Naive thymus-derived CD8-positive, alpha-beta T cell (primary cell): ENCODE results near the gene LRPAP1. TPM values are rescaled to one million over a fixed set of nuclear protein-coding genes. Genes with fewer than 3 reads are reported as not detected.
"Not testable (repeated sequence)": the region's sequence is repeated elsewhere in the genome, so short reads cannot be mapped to it uniquely, and the experiment has no call there.

Experiments used
- ATAC-seq, 2 donors: fragments of 150-1000 bp; cut with Tn5 transposase in 1 of 2; sonication (Bioruptor Pico), chemical (Tn5 transposase) in 1 of 2; 1 replicate in 1 of 2; 2 replicates in 1 of 2; pipeline ENCODE4 v1.10.0; 2021; ENCODE audit warnings: mild to moderate bottlenecking in 2 of 2, moderate library complexity in 2 of 2
- POLR2A ChIA-PET: fragments of 350-600 bp; sonication (Branson Sonifier 250); formaldehyde crosslinking; loops from one replicate; lab custom pipeline; 2021; ENCODE audit warnings: antibody characterized with exemption; lab: Charles Lee
- DNase-seq, 10 donors: peaks; one replicate each; pipeline versions ENCODE4 v3.0.0 to v3.0.0-alpha.2; 2020 to 2022
- H3K27ac Mint-ChIP-seq, 10 donors: one replicate each; pipeline ENCODE4 v1.8.0; 2020 to 2022; ENCODE audit warnings: mild to moderate bottlenecking in 10 of 10, mixed read lengths in 10 of 10, moderate library complexity in 4 of 10, inconsistent platforms in 1 of 10
- H3K27me3 Mint-ChIP-seq, 5 donors: one replicate each; pipeline ENCODE4 v1.8.0; 2021 to 2022; ENCODE audit warnings: mixed read lengths in 5 of 5
- H3K36me3 Mint-ChIP-seq, 3 donors: one replicate each; pipeline ENCODE4 v1.8.0; 2020 to 2022; ENCODE audit warnings: mixed read lengths in 3 of 3, mild to moderate bottlenecking in 2 of 3, inconsistent platforms in 1 of 3
- H3K4me1 Mint-ChIP-seq, 4 donors: one replicate each; pipeline ENCODE4 v1.8.0; 2021 to 2022; ENCODE audit warnings: mixed read lengths in 4 of 4
- H3K4me3 Mint-ChIP-seq, 10 donors: one replicate each; pipeline ENCODE4 v1.8.0; 2020 to 2022; ENCODE audit warnings: mild to moderate bottlenecking in 10 of 10, mixed read lengths in 10 of 10, moderate library complexity in 6 of 10, inconsistent platforms in 1 of 10
- H3K9me3 Mint-ChIP-seq, 9 donors: one replicate each; pipeline ENCODE4 v1.8.0; 2020 to 2022; ENCODE audit warnings: mixed read lengths in 9 of 9, mild to moderate bottlenecking in 3 of 9, inconsistent platforms in 1 of 9, moderate library complexity in 1 of 9
- polyA plus RNA-seq, 3 donors: library from polyadenylated mRNA; unstranded; fragments of 300-500 nt; fragmentation: Illumina TruSeq; gene quantifications; one replicate each; pipeline ENCODE4 v1.2.3, GENCODE V29; 2021
- total RNA-seq, 8 experiments: library from RNA in 2 of 8; stranded (reverse) in 2 of 8; gene quantifications; one replicate each; pipeline ENCODE4 v1.2.3 and lab custom pipeline; 2021 to 2026

The LRPAP1 gene
- total and polyA plus RNA-seq, 5 experiments from 2014 or later: 82.0 to 126 (median 113) TPM

- H3K27ac Mint-ChIP-seq: no peak overlapping the region
- ATAC-seq (no peak), DNase-seq (no peak)
- H3K4me3 Mint-ChIP-seq: no peak overlapping the region
- POLR2A ChIA-PET: no interaction called here
- H3K36me3 Mint-ChIP-seq: no peaks in the 10 kb centered on the region
- H3K4me1 Mint-ChIP-seq: no peaks in the 10 kb centered on the region
- H3K27me3 Mint-ChIP-seq: peaks cover 0 to 14% (median 5%) of the 10 kb centered on the region in 5 donors
- H3K9me3 Mint-ChIP-seq: no peaks in the 10 kb centered on the region
Observed at GRCh38 chr4:3572363-3572762, 40.1 kb upstream of the LRPAP1 start.

DNA sequence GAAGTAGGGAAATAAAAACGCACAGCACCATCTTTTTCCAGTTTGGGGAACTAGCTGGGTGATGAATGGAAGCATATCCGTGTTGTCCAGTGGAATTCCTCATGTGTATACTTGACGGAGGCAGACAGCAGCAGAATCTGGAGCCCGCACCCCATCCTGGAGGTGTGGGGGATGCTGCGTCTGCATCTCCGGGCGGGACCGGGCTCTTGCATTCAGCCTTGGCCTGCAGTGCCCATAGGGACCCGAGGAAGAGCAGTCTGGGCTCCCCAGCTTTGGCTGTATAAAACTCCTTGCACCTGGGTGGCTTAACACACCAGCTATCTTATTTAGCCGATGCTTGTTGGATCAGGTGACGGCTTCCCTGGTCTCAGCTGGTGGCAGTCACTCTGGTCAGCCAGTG is 39.7 kb upstream of the LRPAP1 start:
- peaks cover 0 to 14% (median 5%) of the 10 kb centered on the region in 5 donors for H3K27me3 Mint-ChIP-seq
- no peaks in the 10 kb centered on the region for H3K36me3 Mint-ChIP-seq
- POLR2A ChIA-PET: no interaction called here
- H3K4me3 Mint-ChIP-seq: no peak overlapping the region
- no peak overlapping the region for H3K27ac Mint-ChIP-seq
- H3K9me3 Mint-ChIP-seq: no peaks in the 10 kb centered on the region
- DNase-seq (no peak), ATAC-seq (no peak)
- no peaks in the 10 kb centered on the region for H3K4me1 Mint-ChIP-seq

DNA sequence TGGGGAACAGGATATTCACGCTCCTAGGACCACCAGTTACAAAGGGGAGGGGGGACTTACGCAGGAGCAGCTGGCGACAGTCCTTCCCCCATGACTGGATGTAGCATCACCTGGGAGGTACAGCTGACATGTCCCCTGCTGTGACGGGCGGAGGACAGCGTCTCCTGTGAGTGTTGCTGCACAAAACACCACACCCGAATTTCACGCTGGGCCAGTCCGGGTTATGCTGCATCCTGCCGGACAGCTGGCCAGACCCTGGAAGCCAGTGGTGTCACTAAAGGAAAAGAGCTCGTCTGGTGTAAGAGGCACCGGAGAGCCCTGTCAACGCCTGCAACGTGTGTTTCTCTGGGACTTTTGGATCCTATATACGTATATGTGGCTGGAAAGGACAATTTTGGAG is 38.7 kb upstream of the LRPAP1 start:
- peaks cover 0 to 14% (median 5%) of the 10 kb centered on the region in 5 donors for H3K27me3 Mint-ChIP-seq
- H3K4me3 Mint-ChIP-seq, ATAC-seq: not testable (repeated sequence)

GRCh38 chr4:3569611-3570010 is 37.4 kb upstream of the LRPAP1 start:
- peaks cover 0 to 14% (median under 1%) of the 10 kb centered on the region in 5 donors for H3K27me3 Mint-ChIP-seq
- H3K9me3 Mint-ChIP-seq, H3K4me1 Mint-ChIP-seq, DNase-seq, H3K36me3 Mint-ChIP-seq, H3K4me3 Mint-ChIP-seq, ATAC-seq, POLR2A ChIA-PET, H3K27ac Mint-ChIP-seq: not testable (repeated sequence)

More for the DNA sequence above, 38.7 kb upstream of the LRPAP1 start:
- H3K27ac Mint-ChIP-seq, H3K9me3 Mint-ChIP-seq, H3K4me1 Mint-ChIP-seq, H3K36me3 Mint-ChIP-seq, POLR2A ChIA-PET, DNase-seq: not testable (repeated sequence)

DNA sequence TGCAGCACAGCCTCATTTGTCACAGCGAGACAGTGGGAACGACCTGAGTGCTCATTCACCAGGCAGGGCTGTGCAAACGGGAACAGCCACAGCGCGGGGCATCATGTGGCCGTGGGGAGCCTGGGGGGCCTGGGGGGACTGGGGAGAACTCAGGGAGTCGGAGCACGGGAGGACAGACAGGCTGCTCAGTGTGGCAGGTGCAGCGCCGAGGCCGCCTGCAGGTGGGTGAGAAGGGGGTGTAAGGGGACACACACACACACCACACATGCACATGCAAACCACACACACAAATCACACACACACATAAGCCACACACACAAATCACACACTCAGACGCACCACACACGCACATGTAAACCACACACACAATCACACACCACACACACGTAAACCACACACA is 34.5 kb upstream of the LRPAP1 start:
- H3K9me3 Mint-ChIP-seq, H3K4me1 Mint-ChIP-seq, POLR2A ChIA-PET, H3K27me3 Mint-ChIP-seq, ATAC-seq, H3K27ac Mint-ChIP-seq, H3K36me3 Mint-ChIP-seq, DNase-seq, H3K4me3 Mint-ChIP-seq: not testable (repeated sequence)

- H3K36me3 Mint-ChIP-seq, H3K4me1 Mint-ChIP-seq, H3K4me3 Mint-ChIP-seq, H3K9me3 Mint-ChIP-seq, ATAC-seq, POLR2A ChIA-PET, DNase-seq, H3K27ac Mint-ChIP-seq: not testable (repeated sequence)
- H3K27me3 Mint-ChIP-seq: peaks cover 0 to 11% (median 0%) of the 10 kb centered on the region in 5 donors
Observed at GRCh38 chr4:3566301-3566700, 34.1 kb upstream of the LRPAP1 start.

GRCh38 chr4:3564948-3565347 is 32.7 kb upstream of the LRPAP1 start:
- POLR2A ChIA-PET, H3K36me3 Mint-ChIP-seq, H3K9me3 Mint-ChIP-seq, DNase-seq, H3K27ac Mint-ChIP-seq, H3K4me3 Mint-ChIP-seq, H3K4me1 Mint-ChIP-seq, ATAC-seq: not testable (repeated sequence)
- peaks cover 0 to 10% (median 0%) of the 10 kb centered on the region in 5 donors for H3K27me3 Mint-ChIP-seq

GRCh38 chr4:3563403-3563802 is 31.2 kb upstream of the LRPAP1 start:
- H3K9me3 Mint-ChIP-seq: no peaks in the 10 kb centered on the region
- peaks cover 0 to 19% (median 8%) of the 10 kb centered on the region in 5 donors for H3K27me3 Mint-ChIP-seq
- H3K4me3 Mint-ChIP-seq: no peak overlapping the region

GRCh38 chr4:3562127-3562526 is 29.9 kb upstream of the LRPAP1 start:
- H3K27ac Mint-ChIP-seq, POLR2A ChIA-PET, H3K4me1 Mint-ChIP-seq, H3K4me3 Mint-ChIP-seq, DNase-seq, ATAC-seq, H3K9me3 Mint-ChIP-seq, H3K36me3 Mint-ChIP-seq: not testable (repeated sequence)
- peaks cover 0 to 19% (median 8%) of the 10 kb centered on the region in 5 donors for H3K27me3 Mint-ChIP-seq

More at GRCh38 chr4:3563403-3563802, 31.2 kb upstream of the LRPAP1 start:
- H3K27ac Mint-ChIP-seq: no peak overlapping the region
- POLR2A ChIA-PET: no interaction called here
- H3K36me3 Mint-ChIP-seq: no peaks in the 10 kb centered on the region
- H3K4me1 Mint-ChIP-seq: no peaks in the 10 kb centered on the region
- ATAC-seq: no peak
- DNase-seq: no peak

GRCh38 chr4:3560465-3560864 is 28.2 kb upstream of the LRPAP1 start:
- not testable (repeated sequence) for H3K9me3 Mint-ChIP-seq
- peak overlapping the region in 1 of 10 donors; percentile 19 for H3K27ac Mint-ChIP-seq

GRCh38 chr4:3559381-3560290 is 27.4 kb upstream of the LRPAP1 start:
- ATAC-seq, POLR2A ChIA-PET: not testable (repeated sequence)

More at GRCh38 chr4:3560465-3560864, 28.2 kb upstream of the LRPAP1 start:
- H3K36me3 Mint-ChIP-seq, H3K4me1 Mint-ChIP-seq, POLR2A ChIA-PET, ATAC-seq, DNase-seq, H3K4me3 Mint-ChIP-seq: not testable (repeated sequence)
- peaks cover 0 to 24% (median 8%) of the 10 kb centered on the region in 5 donors for H3K27me3 Mint-ChIP-seq

GRCh38 chr4:3558514-3558836 is 26.3 kb upstream of the LRPAP1 start:
- POLR2A ChIA-PET, H3K9me3 Mint-ChIP-seq, H3K4me3 Mint-ChIP-seq, H3K36me3 Mint-ChIP-seq, H3K27ac Mint-ChIP-seq, H3K4me1 Mint-ChIP-seq, DNase-seq, ATAC-seq: not testable (repeated sequence)
- H3K27me3 Mint-ChIP-seq: peaks cover 0 to 24% (median 8%) of the 10 kb centered on the region in 5 donors

More at GRCh38 chr4:3559381-3560290, 27.4 kb upstream of the LRPAP1 start:
- not testable (repeated sequence) for H3K9me3 Mint-ChIP-seq, H3K36me3 Mint-ChIP-seq, H3K4me3 Mint-ChIP-seq, H3K4me1 Mint-ChIP-seq, DNase-seq, H3K27ac Mint-ChIP-seq
- H3K27me3 Mint-ChIP-seq: peaks cover 0 to 24% (median 8%) of the 10 kb centered on the region in 5 donors

DNA sequence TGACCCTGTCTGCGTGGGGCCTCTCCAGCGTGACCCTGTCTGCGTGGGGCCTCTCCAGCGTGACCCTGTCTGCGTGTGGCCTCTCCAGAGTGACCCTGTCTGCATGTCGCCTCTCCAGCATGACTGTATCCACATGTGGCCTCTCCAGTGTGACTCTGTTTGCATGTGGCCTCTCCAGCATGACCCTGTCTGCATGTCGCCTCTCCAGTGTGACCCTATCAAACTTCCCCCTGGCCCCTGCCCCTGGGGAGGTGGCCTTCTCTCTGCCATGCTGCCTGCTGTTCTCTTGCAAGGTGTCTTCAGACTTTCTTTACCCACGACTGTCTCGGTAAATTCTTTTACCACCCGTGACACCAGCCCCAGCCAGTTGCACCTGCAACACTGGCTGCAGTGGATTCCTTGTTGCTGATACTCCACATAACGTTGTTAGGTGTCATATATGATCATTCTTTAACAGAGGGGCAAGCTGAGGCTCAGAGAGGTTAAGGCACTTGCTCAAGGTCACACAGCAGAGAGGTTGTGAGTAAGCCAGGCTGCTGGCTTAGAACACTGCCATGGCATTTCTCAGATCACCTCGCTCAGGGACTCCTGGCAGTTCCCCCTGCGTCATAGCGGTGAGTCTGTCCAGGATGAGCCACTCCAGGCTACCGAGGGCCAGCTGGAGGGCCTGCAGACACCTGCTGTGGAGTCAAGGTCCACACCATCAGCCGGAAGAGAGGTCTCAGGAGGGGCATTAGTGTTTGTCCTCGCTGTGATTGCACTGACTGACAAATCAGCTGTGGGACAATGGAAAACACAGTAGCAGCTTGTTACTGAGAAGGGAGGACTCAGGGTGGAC is 25.7 kb upstream of the LRPAP1 start:
- H3K36me3 Mint-ChIP-seq, H3K27ac Mint-ChIP-seq, H3K4me3 Mint-ChIP-seq, ATAC-seq, POLR2A ChIA-PET, H3K4me1 Mint-ChIP-seq, DNase-seq, H3K9me3 Mint-ChIP-seq: not testable (repeated sequence)
- H3K27me3 Mint-ChIP-seq: peaks cover 0 to 24% (median 8%) of the 10 kb centered on the region in 5 donors
